ENCODE measurements around the gene GRK5. TPM values are rescaled to one million over a fixed set of nuclear protein-coding genes. Genes with fewer than 3 reads are reported as not detected.

GRK5 gene
- total and polyA plus RNA-seq, 12 donors, result 9.3 to 96.4 (median 21.5) TPM

- Histone ChIP-seq H3K9me3 (replicated peaks in 1 of 3) (no peaks in the 10 kb centered on the region), H3K4me1 (replicated peaks in 1 of 2) (no peaks in the 10 kb centered on the region), H3K27me3 (peaks cover 3% of the 10 kb centered on the region), H3K4me3 (no peak overlapping the region), H3K36me3 (replicated peaks in 1 of 2) (no peaks in the 10 kb centered on the region), H3K27ac (no peak overlapping the region)
- DNase-seq, result no peak
- intact Hi-C loops (cut with DNase I), result no loop called here
- TF ChIP-seq POLR2A (IDR thresholded peaks at IDR 0.05) (no peak), CTCF (IDR thresholded peaks at IDR 0.05) (no peak)
- WGBS, 4 donors, result 71 to 88% (median 85%) methylated on average over 6 of the region's 6 CpGs
Measured at GRCh38 chr10:119483001-119483400, 275.6 kb downstream of the GRK5 start.

- H3K4me3 ChIP-seq, result no peak overlapping the region
- no peaks in the 10 kb centered on the region for H3K4me1 ChIP-seq (replicated peaks in 1 of 2)
- no peak for DNase-seq
- 65 to 77% (median 72%) methylated on average over 9 of the region's 9 CpGs for WGBS, 4 donors
- H3K9me3 ChIP-seq (replicated peaks in 1 of 3), result no peaks in the 10 kb centered on the region
- intact Hi-C loops (cut with DNase I), result no loop called here
- no peak for TF ChIP-seq CTCF (IDR thresholded peaks at IDR 0.05)
- TF ChIP-seq POLR2A (IDR thresholded peaks at IDR 0.05), result no peak
- H3K27me3 ChIP-seq, result peaks cover 3% of the 10 kb centered on the region
- H3K36me3 ChIP-seq (replicated peaks in 1 of 2), result no peaks in the 10 kb centered on the region
- no peak overlapping the region for H3K27ac ChIP-seq
Measured at GRCh38 chr10:119483839-119484238, 276.5 kb downstream of the GRK5 start.

- no peak overlapping the region for H3K27ac ChIP-seq
- TF ChIP-seq POLR2A (IDR thresholded peaks at IDR 0.05) (no peak), CTCF (IDR thresholded peaks at IDR 0.05) (no peak)
- no peaks in the 10 kb centered on the region for H3K9me3 ChIP-seq (replicated peaks in 1 of 3)
- DNase-seq, result no peak
- no peaks in the 10 kb centered on the region for H3K27me3 ChIP-seq
- 72 to 81% (median 76%) methylated on average over 7 of the region's 7 CpGs for WGBS, 4 donors
- H3K4me3 ChIP-seq, result no peak overlapping the region
- H3K36me3 ChIP-seq (replicated peaks in 1 of 2), result no peaks in the 10 kb centered on the region
- H3K4me1 ChIP-seq (replicated peaks in 1 of 2), result no peaks in the 10 kb centered on the region
- intact Hi-C loops (cut with DNase I), result no loop called here
Measured at GRCh38 chr10:119488675-119489074, 281.3 kb downstream of the GRK5 start.

GRCh38 chr10:119489991-119490326 is 282.6 kb downstream of the GRK5 start:
- Histone ChIP-seq H3K4me1 (replicated peaks in 1 of 2) (no peaks in the 10 kb centered on the region), H3K9me3 (replicated peaks in 1 of 3) (no peaks in the 10 kb centered on the region), H3K27me3 (no peaks in the 10 kb centered on the region), H3K4me3 (no peak overlapping the region), H3K36me3 (replicated peaks in 1 of 2) (no peaks in the 10 kb centered on the region), H3K27ac (no peak overlapping the region)
- intact Hi-C loops (cut with DNase I), result no loop called here
- TF ChIP-seq CTCF (IDR thresholded peaks at IDR 0.05) (no peak), POLR2A (IDR thresholded peaks at IDR 0.05) (no peak)
- WGBS, 4 donors, result 47 to 56% (median 55%) methylated on average over 5 of the region's 5 CpGs
- DNase-seq, result no peak
